Neural cell (in vitro differentiated cells): Measurements from ENCODE around the gene ETV3.

Source experiments
- EZH2 ChIP-seq: fragments of 200-600, 300-800 bp; shearing (Covaris generic), sonication (generic); IDR thresholded peaks from 2 replicates; pipeline ENCODE4 v1.6.1; 2014; ENCODE audit warnings: antibody characterized with exemption, low read length, borderline replicate concordance, mild to moderate bottlenecking; ENCODE audit not compliant: insufficient read depth, poor library complexity, severe bottlenecking
- POLR2AphosphoS5 ChIP-seq: IDR thresholded peaks from 2 replicates; pipeline ENCODE4 v1.6.1; 2012
- RAD21 ChIP-seq: fragments of 450-650 bp; conservative IDR thresholded peaks from 2 replicates; pipeline ENCODE4 v1.6.1; 2014; ENCODE audit warnings: antibody characterized with exemption, mild to moderate bottlenecking, moderate library complexity
- TAF1 ChIP-seq: IDR thresholded peaks from 2 replicates; pipeline ENCODE4 v1.6.1; 2012; ENCODE audit warnings: low read depth
- TF ChIP-seq, protein P1 (sequence below): fragments of 450-650 bp; IDR thresholded peaks from 2 replicates; pipeline ENCODE4 v1.5.1; 2014; ENCODE audit warnings: antibody characterized with exemption, mild to moderate bottlenecking, moderate library complexity; ENCODE audit not compliant: poor library complexity, severe bottlenecking

DNA sequence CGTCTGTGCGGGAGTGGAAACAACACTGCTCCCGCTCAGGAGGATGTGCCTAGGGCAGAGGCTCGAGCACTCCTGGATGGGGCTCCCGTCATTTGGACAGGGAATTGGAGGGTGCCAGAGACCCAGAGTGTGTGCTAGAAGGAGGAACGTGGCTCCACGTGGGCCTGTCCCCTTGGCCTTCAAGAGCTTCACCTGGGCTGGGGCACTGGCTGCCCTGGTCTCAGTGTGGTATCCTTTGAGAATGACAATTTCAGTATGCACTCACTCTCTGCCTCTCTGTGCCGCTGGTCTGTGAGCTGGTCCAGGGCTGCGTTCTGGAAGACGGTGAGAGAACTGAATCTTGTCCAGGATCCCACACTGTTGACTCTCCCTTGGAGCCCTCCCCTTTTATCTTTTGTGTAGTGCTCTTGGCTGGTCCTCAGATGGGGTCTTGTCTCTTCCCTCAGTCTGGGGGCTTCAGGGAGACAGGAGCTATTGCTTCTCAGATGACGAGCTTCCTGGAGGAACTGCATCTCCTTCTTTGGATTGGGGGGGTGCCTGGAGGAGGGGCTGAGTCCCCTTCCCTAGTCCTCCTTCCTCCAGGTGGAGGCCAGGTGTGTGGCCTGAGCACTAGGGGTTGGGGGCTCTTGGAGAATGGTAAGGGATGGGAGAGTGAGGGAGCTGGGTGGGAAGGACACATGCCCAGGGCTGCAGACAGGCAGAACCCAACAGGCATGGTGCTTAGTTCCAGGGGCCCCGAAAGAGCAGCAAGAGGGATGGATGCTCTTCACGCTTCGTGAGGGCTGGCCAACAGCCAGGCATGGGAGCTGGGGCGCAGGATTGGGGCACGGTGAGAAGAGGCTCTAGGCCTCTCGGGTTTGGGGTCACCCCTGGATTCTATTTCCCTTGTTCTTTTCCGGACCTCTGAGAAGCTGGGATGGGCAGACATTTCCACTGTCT is 23.7 kb downstream of the ETV3 start:
- TF ChIP-seq TAF1: no peak
- no peak for TF ChIP-seq RAD21
- no peak for TF ChIP-seq POLR2AphosphoS5
- TF ChIP-seq, protein P1, sequence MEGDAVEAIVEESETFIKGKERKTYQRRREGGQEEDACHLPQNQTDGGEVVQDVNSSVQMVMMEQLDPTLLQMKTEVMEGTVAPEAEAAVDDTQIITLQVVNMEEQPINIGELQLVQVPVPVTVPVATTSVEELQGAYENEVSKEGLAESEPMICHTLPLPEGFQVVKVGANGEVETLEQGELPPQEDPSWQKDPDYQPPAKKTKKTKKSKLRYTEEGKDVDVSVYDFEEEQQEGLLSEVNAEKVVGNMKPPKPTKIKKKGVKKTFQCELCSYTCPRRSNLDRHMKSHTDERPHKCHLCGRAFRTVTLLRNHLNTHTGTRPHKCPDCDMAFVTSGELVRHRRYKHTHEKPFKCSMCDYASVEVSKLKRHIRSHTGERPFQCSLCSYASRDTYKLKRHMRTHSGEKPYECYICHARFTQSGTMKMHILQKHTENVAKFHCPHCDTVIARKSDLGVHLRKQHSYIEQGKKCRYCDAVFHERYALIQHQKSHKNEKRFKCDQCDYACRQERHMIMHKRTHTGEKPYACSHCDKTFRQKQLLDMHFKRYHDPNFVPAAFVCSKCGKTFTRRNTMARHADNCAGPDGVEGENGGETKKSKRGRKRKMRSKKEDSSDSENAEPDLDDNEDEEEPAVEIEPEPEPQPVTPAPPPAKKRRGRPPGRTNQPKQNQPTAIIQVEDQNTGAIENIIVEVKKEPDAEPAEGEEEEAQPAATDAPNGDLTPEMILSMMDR: no peak
- no peak for TF ChIP-seq EZH2
